Measurements from ENCODE around the gene MSH3. TPM values are rescaled to one million over a fixed set of nuclear protein-coding genes. Genes with fewer than 3 reads are reported as not detected.

MSH3 gene
- total RNA-seq, 2 donors from 2014 or later = 6.8 to 9.9 TPM

DNA sequence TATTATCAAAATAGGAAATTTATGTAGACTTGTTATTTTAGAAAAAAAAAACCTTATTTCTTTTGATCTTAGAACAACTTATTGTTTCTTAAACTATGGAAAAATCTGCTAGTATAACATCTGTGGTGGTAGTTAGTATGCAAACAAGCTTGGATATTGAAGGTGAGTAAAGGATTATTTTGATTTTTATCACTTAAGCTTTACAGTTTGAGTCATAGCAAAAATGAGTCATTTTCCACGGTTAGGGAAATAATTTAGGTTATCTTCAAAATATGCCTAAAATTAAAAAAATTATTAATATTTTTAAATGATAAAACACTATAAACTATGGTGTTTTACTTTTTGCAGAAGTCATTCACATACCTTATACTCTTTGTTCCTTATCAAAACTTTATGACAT is 107.5 kb downstream of the MSH3 start:
- no peaks in the 10 kb centered on the region for H3K27me3 ChIP-seq
- no peaks in the 10 kb centered on the region for H3K9me3 ChIP-seq
- no peaks in the 10 kb centered on the region for H3K36me3 ChIP-seq
- no peak for DNase-seq (ENCODE audit: low spot score)
- H3K4me3 ChIP-seq = no peak overlapping the region
- TF ChIP-seq CTCF (IDR thresholded peaks at IDR 0.05) = no peak
- H3K27ac ChIP-seq = no peak overlapping the region
- no peaks in the 10 kb centered on the region for H3K4me1 ChIP-seq

DNA sequence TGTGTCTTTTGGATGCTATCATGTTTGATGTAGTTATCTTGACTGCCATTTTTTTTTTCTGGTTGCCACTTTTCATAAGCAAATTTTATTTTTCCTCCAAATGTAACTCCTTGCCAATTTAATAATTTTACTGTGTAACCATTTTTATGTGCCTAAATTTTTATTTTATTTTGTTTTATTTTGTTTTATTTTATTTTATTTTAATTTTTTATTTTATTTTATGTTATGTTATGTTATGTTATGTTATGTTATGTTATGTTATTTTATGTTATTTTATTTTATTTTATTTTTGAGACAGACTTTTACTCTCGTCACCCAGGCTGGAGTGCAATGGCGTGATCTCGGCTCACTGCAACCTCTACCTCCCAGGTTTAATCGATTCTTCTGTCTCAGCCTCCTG is 108.1 kb downstream of the MSH3 start:
- H3K27ac ChIP-seq = no peak overlapping the region
- no peak for TF ChIP-seq CTCF (IDR thresholded peaks at IDR 0.05)
- no peaks in the 10 kb centered on the region for H3K4me1 ChIP-seq
- H3K27me3 ChIP-seq = no peaks in the 10 kb centered on the region
- H3K36me3 ChIP-seq = no peaks in the 10 kb centered on the region
- no peaks in the 10 kb centered on the region for H3K9me3 ChIP-seq
- DNase-seq (ENCODE audit: low spot score) = no peak
- H3K4me3 ChIP-seq = no peak overlapping the region

DNA sequence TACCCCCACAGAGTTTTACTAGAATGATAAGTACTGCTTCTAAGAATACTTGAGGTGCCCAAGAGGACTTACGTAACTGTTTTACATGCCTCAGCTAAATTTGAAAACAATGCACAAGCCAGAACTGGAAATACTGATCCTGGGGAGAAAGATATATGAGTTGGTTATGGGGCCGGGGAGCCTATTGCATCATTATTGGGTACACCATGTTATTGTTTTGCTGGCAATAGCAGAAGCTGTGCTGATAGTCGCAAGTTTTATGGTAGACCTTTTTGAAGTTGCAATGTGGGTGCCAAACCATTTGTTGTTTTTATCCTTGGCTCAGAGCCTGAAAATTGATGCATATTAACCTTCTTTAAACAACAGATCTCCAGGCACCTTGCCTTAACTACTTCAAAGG is 108.8 kb downstream of the MSH3 start:
- no peak overlapping the region for H3K4me3 ChIP-seq
- no peaks in the 10 kb centered on the region for H3K9me3 ChIP-seq
- H3K27ac ChIP-seq = no peak overlapping the region
- no peaks in the 10 kb centered on the region for H3K4me1 ChIP-seq
- DNase-seq (ENCODE audit: low spot score) = no peak
- H3K27me3 ChIP-seq = no peaks in the 10 kb centered on the region
- no peak for TF ChIP-seq CTCF (IDR thresholded peaks at IDR 0.05)
- no peaks in the 10 kb centered on the region for H3K36me3 ChIP-seq

DNA sequence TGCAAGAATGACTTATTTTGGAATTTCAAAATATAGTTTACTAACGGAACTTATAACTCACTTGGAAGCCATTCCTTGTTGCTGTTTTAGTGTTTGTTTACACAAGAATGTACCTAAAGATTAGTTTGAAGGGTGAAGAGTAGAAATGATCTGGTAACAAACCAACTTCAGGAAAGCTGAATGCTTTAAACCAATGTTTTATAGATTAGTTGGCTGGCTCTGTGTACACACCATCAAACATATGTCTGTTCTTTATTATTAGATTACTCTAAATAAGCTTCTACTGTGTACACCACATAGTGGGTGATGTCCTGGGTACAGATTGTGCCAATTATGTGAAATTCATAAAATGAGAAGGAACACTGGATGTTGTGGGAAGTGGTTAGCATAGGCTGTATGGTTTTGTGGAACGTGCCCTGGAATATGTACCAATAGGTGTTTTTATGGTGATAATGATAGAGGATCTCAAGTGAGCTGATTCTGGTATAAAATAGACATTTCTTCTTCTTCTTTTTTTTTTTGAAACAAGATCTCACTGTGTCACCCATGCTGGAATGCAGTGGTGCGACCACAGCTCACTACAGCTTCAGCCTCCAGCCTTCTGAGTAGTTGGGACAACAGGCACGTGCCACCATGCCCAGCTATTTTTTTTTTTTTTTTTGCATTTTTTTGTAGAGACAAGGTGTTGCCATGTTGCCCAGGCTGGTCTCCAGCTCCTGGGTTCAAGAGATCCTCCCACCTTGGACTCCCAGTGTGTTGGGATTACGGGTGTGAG is 109.6 kb downstream of the MSH3 start:
- H3K4me3 ChIP-seq = no peak overlapping the region
- no peak for DNase-seq (ENCODE audit: low spot score)
- no peaks in the 10 kb centered on the region for H3K4me1 ChIP-seq
- no peaks in the 10 kb centered on the region for H3K27me3 ChIP-seq
- no peaks in the 10 kb centered on the region for H3K36me3 ChIP-seq
- H3K27ac ChIP-seq = no peak overlapping the region
- no peak for TF ChIP-seq CTCF (IDR thresholded peaks at IDR 0.05)
- H3K9me3 ChIP-seq = no peaks in the 10 kb centered on the region

GRCh38 chr5:80764786-80765185 is 110.3 kb downstream of the MSH3 start:
- Histone ChIP-seq H3K36me3 (no peaks in the 10 kb centered on the region), H3K27ac (no peak overlapping the region), H3K4me1 (no peaks in the 10 kb centered on the region), H3K9me3 (no peaks in the 10 kb centered on the region), H3K4me3 (no peak overlapping the region), H3K27me3 (no peaks in the 10 kb centered on the region)
- TF ChIP-seq CTCF (IDR thresholded peaks at IDR 0.05) = no peak
- no peak for DNase-seq (ENCODE audit: low spot score)

Measured in right atrium auricular region (tissue), 2 donors.